Osteocyte (in vitro differentiated cells): ENCODE measurements around the gene PAXIP1. TPM values are rescaled to one million over a fixed set of nuclear protein-coding genes. Genes with fewer than 3 reads are reported as not detected.

ENCODE experiments used
- DNase-seq: peaks from one replicate; pipeline ENCODE4 v3.0.0; 2021; ENCODE audit warnings: mixed read lengths; ENCODE audit not compliant: unreplicated experiment; ENCODE audit errors: extremely low spot score
- H3K27ac Mint-ChIP-seq: one replicate; pipeline ENCODE4 v1.8.0; 2021; ENCODE audit warnings: mild to moderate bottlenecking, mixed read lengths; ENCODE audit not compliant: unreplicated experiment
- H3K27me3 Mint-ChIP-seq: one replicate; pipeline ENCODE4 v1.8.0; 2021; ENCODE audit warnings: mixed read lengths; ENCODE audit not compliant: unreplicated experiment
- H3K36me3 Mint-ChIP-seq: one replicate; pipeline ENCODE4 v1.8.0; 2021; ENCODE audit warnings: mixed read lengths; ENCODE audit not compliant: unreplicated experiment
- H3K4me1 Mint-ChIP-seq: one replicate; pipeline ENCODE4 v1.8.0; 2021; ENCODE audit warnings: mixed read lengths; ENCODE audit not compliant: unreplicated experiment
- H3K4me3 Mint-ChIP-seq: one replicate; pipeline ENCODE4 v1.8.0; 2021; ENCODE audit warnings: mild to moderate bottlenecking, moderate library complexity, mixed read lengths; ENCODE audit not compliant: unreplicated experiment
- H3K9me3 Mint-ChIP-seq: one replicate; pipeline ENCODE4 v1.8.0; 2021; ENCODE audit warnings: mixed read lengths; ENCODE audit not compliant: unreplicated experiment
- total RNA-seq: library from RNA; stranded (reverse); gene quantifications from 2 replicates; pipeline ENCODE4 v1.2.1, GENCODE V29; 2021
- TF ChIP-seq, protein P1 (sequence below): fragments of 200-600 bp; sonication (generic); IDR thresholded peaks from 2 replicates; pipeline ENCODE4 v1.5.0; 2021; ENCODE audit warnings: antibody characterized with exemption, mild to moderate bottlenecking, moderate library complexity

PAXIP1 gene
- total RNA-seq, 1 donor from 2014 or later, result 14.2 TPM

DNA sequence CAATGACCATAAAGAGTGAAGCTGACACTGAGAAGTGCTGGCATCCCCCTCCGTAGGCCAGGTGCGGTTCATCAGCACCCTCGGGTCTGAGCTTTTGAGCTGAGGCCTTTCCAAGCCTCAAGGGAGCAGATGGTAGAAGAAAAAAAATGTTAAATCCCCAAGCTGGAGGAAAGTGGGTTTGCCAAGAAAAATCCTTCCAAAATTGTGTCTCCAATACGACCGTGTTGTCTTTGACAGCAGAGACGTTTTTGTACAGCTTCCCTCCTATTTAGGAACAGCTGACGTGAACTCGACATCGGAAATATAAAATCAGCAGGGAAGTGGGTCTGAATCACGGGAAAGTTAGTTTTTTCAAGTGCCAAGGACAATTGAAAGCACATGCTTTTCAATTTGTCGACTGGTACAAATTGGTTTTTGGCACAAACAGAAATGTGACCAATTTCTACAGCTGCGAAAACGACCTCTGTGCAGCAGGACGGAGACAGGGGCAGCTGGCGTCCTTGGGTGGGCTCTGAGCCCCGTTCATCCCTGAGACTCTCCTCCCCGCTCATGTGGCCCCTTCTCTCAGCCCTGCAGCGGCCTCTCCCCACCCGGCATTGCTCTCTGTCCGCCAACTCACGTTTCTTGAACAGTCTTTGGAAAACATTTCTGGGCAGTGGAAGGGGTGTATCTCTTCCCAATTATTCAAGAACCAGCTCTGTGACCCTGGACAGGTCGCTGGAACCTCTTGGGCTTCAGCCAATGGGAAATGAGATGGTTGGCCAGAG, 89.9 kb downstream of the PAXIP1 start:
- no peak for DNase-seq
- Mint-ChIP-seq H3K36me3 (no peaks in the 10 kb centered on the region), H3K9me3 (peaks cover 21% of the 10 kb centered on the region), H3K4me3 (no peak overlapping the region), H3K27me3 (no peaks in the 10 kb centered on the region), H3K27ac (no peak overlapping the region), H3K4me1 (no peaks in the 10 kb centered on the region)
- TF ChIP-seq, protein P1, sequence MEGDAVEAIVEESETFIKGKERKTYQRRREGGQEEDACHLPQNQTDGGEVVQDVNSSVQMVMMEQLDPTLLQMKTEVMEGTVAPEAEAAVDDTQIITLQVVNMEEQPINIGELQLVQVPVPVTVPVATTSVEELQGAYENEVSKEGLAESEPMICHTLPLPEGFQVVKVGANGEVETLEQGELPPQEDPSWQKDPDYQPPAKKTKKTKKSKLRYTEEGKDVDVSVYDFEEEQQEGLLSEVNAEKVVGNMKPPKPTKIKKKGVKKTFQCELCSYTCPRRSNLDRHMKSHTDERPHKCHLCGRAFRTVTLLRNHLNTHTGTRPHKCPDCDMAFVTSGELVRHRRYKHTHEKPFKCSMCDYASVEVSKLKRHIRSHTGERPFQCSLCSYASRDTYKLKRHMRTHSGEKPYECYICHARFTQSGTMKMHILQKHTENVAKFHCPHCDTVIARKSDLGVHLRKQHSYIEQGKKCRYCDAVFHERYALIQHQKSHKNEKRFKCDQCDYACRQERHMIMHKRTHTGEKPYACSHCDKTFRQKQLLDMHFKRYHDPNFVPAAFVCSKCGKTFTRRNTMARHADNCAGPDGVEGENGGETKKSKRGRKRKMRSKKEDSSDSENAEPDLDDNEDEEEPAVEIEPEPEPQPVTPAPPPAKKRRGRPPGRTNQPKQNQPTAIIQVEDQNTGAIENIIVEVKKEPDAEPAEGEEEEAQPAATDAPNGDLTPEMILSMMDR, result no peak

DNA sequence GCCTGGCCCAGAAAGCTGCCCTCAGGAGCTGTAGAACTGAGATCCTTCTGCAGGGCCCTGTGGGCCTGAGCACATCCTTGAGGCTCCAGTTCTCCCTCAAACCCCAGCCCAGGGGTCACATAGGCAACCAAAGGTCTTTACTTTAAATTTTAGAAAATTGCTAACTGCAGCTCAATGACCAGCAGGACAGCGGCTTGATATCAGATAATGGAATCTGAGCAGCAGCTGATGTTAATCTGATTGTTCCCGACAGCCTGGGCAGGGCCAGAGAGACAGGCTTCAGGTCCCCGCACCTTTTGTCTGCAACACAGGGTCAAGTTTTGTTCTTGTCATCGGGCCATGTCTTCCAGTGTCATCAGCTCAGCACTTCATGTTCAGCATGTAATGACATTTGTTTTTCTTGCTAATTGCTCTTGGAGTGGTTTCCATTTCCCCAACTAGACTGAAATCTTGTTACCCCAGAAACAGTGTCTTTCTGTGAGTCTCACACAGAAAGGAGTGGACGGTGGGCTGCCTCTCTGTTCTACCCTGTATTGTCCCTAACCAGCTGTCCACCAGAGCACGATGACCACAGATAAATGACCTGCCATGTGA, 91.0 kb downstream of the PAXIP1 start:
- H3K4me3 Mint-ChIP-seq, result no peak overlapping the region
- H3K9me3 Mint-ChIP-seq, result peaks cover 25% of the 10 kb centered on the region
- no peaks in the 10 kb centered on the region for H3K36me3 Mint-ChIP-seq
- no peaks in the 10 kb centered on the region for H3K27me3 Mint-ChIP-seq
- TF ChIP-seq, protein P1, result no peak
- DNase-seq, result no peak
- H3K27ac Mint-ChIP-seq, result no peak overlapping the region
- H3K4me1 Mint-ChIP-seq, result no peaks in the 10 kb centered on the region

DNA sequence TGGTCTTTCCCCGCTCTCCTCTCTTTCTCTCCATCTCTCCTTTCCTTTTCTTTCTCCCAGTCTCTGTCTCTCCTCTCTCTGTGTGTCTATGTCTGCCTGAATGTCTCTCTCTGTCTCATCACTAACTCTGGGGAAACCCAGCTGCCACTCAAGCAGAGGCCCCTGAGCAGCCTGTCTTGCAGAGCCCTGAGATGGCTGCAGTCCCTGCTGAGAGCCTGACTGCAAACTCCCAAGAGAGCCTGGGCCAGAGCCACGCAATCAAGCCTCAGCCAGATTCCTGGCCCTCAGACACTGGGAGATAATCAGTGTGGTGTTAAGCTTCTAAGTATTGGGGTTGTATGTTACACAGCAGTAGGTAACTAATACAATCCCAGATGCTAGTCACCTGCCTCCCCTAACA, 91.5 kb downstream of the PAXIP1 start:
- TF ChIP-seq, protein P1, result no peak
- Mint-ChIP-seq H3K36me3 (no peaks in the 10 kb centered on the region), H3K27me3 (no peaks in the 10 kb centered on the region), H3K4me1 (no peaks in the 10 kb centered on the region), H3K4me3 (no peak overlapping the region), H3K27ac (no peak overlapping the region), H3K9me3 (peaks cover 25% of the 10 kb centered on the region)
- DNase-seq, result no peak

DNA sequence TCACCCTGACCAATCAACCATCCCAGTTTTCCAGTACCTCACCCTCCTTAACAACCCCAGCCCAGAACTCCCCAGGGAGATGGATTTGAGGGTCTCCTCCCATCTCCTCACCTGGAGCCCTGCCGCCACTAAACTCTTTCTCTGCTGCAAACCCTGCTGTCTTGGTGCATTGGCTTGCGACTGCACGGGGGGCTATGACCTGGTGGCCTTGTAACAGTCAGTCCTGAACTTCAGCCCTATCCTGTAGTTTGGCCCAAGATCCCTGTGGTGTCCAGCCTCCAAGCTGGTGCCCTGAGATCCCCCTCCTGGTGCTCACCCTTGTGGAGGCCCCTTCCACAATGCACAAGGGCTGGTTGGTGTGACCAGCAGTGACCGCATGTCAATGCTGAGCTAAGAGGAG, 91.9 kb downstream of the PAXIP1 start:
- H3K36me3 Mint-ChIP-seq, result no peaks in the 10 kb centered on the region
- no peak for DNase-seq
- peaks cover 25% of the 10 kb centered on the region for H3K9me3 Mint-ChIP-seq
- H3K27me3 Mint-ChIP-seq, result no peaks in the 10 kb centered on the region
- no peak overlapping the region for H3K4me3 Mint-ChIP-seq
- TF ChIP-seq, protein P1, result no peak
- no peak overlapping the region for H3K27ac Mint-ChIP-seq
- no peaks in the 10 kb centered on the region for H3K4me1 Mint-ChIP-seq

DNA sequence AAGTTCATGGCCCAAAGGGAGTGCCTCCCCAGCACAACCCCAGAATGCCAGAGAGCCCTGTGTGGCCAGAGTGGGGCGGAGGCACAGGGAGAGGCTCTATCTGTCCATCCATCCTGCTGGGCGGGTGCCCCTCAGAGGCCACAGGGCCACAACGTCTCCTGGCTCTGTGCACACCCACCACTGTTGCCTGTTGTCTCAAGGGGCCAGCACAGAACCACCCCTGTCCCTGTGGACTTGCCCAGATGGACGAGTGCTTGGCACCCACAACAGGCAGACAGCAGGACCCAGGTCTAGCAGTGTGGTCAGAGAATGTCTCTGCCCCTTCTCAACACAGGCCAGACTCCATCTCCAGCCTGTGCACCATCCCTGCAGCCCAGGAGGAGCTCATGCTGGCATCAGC, 92.8 kb downstream of the PAXIP1 start:
- no peak overlapping the region for H3K27ac Mint-ChIP-seq
- H3K4me1 Mint-ChIP-seq, result no peaks in the 10 kb centered on the region
- no peaks in the 10 kb centered on the region for H3K36me3 Mint-ChIP-seq
- no peaks in the 10 kb centered on the region for H3K27me3 Mint-ChIP-seq
- no peak for DNase-seq
- no peak overlapping the region for H3K4me3 Mint-ChIP-seq
- H3K9me3 Mint-ChIP-seq, result peaks cover 25% of the 10 kb centered on the region
- TF ChIP-seq, protein P1, result no peak
